A673 (cell line): ENCODE measurements around the gene CCL17. TPM values are rescaled to one million over a fixed set of nuclear protein-coding genes. Genes with fewer than 3 reads are reported as not detected.

ENCODE experiments used
- BruUV-seq: library from RNA; stranded (reverse); fragments of 400-500 nt; replicated peaks from 2 replicates; lab custom pipeline; 2021; lab: Mats Ljungman, UMichigan
- CTCF ChIA-PET: fragments of 300-600 bp; sonication (Branson Sonifier 250); formaldehyde crosslinking; loops from one replicate; lab custom pipeline; 2022; ENCODE audit warnings: antibody characterized with exemption; lab: Charles Lee
- POLR2A ChIA-PET: fragments of 300-600 bp; sonication (Branson Sonifier 250); formaldehyde crosslinking; loops from one replicate; lab custom pipeline; 2022; ENCODE audit warnings: antibody characterized with exemption; ENCODE audit not compliant: low non-redundant PET; lab: Charles Lee
- DNase-seq: peaks from one replicate; pipeline ENCODE4 v3.0.0-alpha.2; 2015; ENCODE audit warnings: low spot score
- H3K27ac ChIP-seq: fragments of 200-600 bp; sonication (generic); 2 replicates; pipeline ENCODE4 v1.5.1; 2016; ENCODE audit warnings: mixed run types, low read depth, mild to moderate bottlenecking, mixed read lengths, antibody characterized with exemption, low read length; ENCODE audit not compliant: poor library complexity, severe bottlenecking
- H3K27me3 ChIP-seq: fragments of 200-600 bp; sonication (generic); replicated peaks from 2 replicates; pipeline ENCODE4 v1.6.1; 2017; ENCODE audit warnings: mixed run types, low read depth, mild to moderate bottlenecking, mixed read lengths, antibody characterized with exemption, low read length; ENCODE audit not compliant: insufficient read depth, poor library complexity
- H3K36me3 ChIP-seq: fragments of 200-600 bp; sonication (generic); 2 replicates; pipeline ENCODE4 v1.6.1; 2016; ENCODE audit warnings: mixed run types, mild to moderate bottlenecking, mixed read lengths, antibody characterized with exemption, low read length; ENCODE audit not compliant: insufficient read depth, poor library complexity, severe bottlenecking
- H3K4me1 ChIP-seq: fragments of 200-600 bp; sonication (generic); 2 replicates; pipeline ENCODE4 v1.6.1; 2017; ENCODE audit warnings: mixed run types, mild to moderate bottlenecking, mixed read lengths, antibody characterized with exemption, low read length; ENCODE audit not compliant: insufficient read depth, poor library complexity, severe bottlenecking
- H3K4me3 ChIP-seq: fragments of 200-600 bp; sonication (generic); 2 replicates; pipeline ENCODE4 v1.5.1; 2016; ENCODE audit warnings: low read depth, mixed run types, mild to moderate bottlenecking, mixed read lengths, low read length; ENCODE audit not compliant: poor library complexity, severe bottlenecking
- H3K9me3 ChIP-seq: fragments of 200-600 bp; sonication (generic); 2 replicates; pipeline ENCODE4 v1.6.1; 2016; ENCODE audit warnings: mixed run types, low read depth, mild to moderate bottlenecking, mixed read lengths, antibody characterized with exemption, low read length; ENCODE audit not compliant: poor library complexity, severe bottlenecking
- CTCF ChIP-seq: fragments of 300-800, 200-600 bp; sonication (generic); conservative IDR thresholded peaks from 2 replicates; pipeline ENCODE4 v1.5.1; 2017; ENCODE audit warnings: low read depth, mild to moderate bottlenecking, antibody characterized with exemption, low read length, moderate library complexity, mixed read lengths
- EZH2 ChIP-seq: fragments of 200-600 bp; sonication (generic); IDR thresholded peaks from 2 replicates; pipeline ENCODE4 v1.6.1; 2017; ENCODE audit warnings: borderline replicate concordance, low read depth, mild to moderate bottlenecking, mixed read lengths, antibody characterized with exemption, low read length; ENCODE audit not compliant: poor library complexity, severe bottlenecking
- intact Hi-C: fragments of 100-400 bp; cut with micrococcal nuclease; formaldehyde crosslinking; loops from one replicate; pipeline ENCODE4 v1.10.0; 2022; ENCODE audit not compliant: unreplicated experiment
- total RNA-seq: library from RNA; stranded (reverse); gene quantifications from 2 replicates; pipeline ENCODE4 v1.2.3, GENCODE V29; 2021

CCL17 gene
- total RNA-seq, 1 experiment from 2014 or later = not detected

DNA sequence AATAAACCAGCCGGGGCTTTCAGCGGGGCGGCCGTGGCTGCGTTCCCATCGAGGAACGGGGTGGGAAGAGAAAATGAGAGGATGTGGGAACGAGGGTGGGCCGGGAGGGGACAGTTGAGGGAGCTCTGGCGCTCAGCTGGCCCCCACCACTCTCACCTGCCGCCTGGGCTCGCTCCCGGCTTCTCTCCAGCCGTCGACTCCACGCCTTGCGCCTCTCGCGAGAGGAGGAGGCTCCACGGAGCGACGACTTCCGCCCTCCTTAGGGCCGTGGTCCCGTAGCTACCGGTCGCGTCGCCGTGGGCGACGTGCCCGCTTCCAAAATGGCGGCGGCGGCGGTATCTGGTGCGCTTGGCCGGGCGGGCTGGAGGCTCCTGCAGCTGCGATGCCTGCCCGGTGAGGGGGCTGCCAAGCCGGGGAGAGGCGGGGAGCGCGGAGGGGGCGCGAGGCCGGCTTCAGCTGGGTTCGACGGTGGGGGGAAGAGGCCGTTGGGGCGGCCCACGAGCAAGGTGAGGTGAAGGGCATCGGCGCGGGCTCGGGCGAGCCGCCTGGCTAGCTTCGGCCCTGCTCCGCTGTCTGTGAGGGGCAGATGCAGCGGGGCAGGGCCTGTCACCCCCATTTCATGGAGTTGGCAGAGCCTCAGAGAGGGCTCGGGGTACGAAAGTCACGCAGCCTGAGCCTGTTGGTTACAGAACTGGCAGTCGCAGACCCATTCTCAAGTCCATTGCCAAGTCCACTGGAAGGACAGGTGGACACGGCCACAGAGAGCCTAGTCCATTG, 42.8 kb downstream of the CCL17 start, which contains the start of the genes CIAPIN1 and COQ9:
TSS of gene CIAPIN1 (minus strand) at position 200 of the 777 bp plus-strand sequence. CDS start 6,457 bp downstream, outside the sequence.
TSS of gene COQ9 (plus strand) at position 294 of the 777 bp plus-strand sequence. CDS start at position 321, 27 bp downstream.
- ChIA-PET CTCF (interaction anchor here (0.7 to 1.7 kb wide), 3 partner anchors 12 to 72 kb away, joined by 3 to 7 read pairs (median 6); partner anchors contain the start of gene POLR2C), POLR2A (interaction anchor here (0.5 to 0.9 kb wide), 2 partner anchors 58 to 517 kb away, joined by 4 to 15 read pairs; no protein-coding TSS in a partner anchor)
- TF ChIP-seq EZH2 (no peak), CTCF (no peak)
- intact Hi-C loops = no loop called here
- Histone ChIP-seq H3K4me1 (no peaks in the 10 kb centered on the region), H3K27ac (peak within 1 kb of the TSS; percentile 97), H3K4me3 (peak within 1 kb of the TSS; percentile 94), H3K9me3 (no peaks in the 10 kb centered on the region), H3K27me3 (no peaks in the 10 kb centered on the region), H3K36me3 (peaks cover 16% of the 10 kb centered on the region)
- DNase-seq = peak; percentile 97
- TSS peak; percentile 57 for BruUV-seq

- Histone ChIP-seq H3K27me3 (no peaks in the 10 kb centered on the region), H3K4me1 (no peaks in the 10 kb centered on the region), H3K36me3 (peaks cover 49% of the 10 kb centered on the region), H3K9me3 (no peaks in the 10 kb centered on the region), H3K4me3 (no peak overlapping the region), H3K27ac (no peak overlapping the region)
- TF ChIP-seq EZH2 = no peak
- TF ChIP-seq CTCF = no peak
- no peak for DNase-seq
- BruUV-seq = no TSS peak
- POLR2A ChIA-PET = no interaction called here
- CTCF ChIA-PET = no interaction called here
- intact Hi-C loops = no loop called here
Measured at GRCh38 chr16:57452021-57452420, 47.5 kb downstream of the CCL17 start.

GRCh38 chr16:57462209-57462977, 57.8 kb downstream of the CCL17 start, which contains the start of gene POLR2C:
TSS of gene POLR2C (plus strand) at chr16:57462679. CDS start at chr16:57462725, 46 bp downstream.
- ChIA-PET CTCF (interaction anchor here (0.6 to 1.2 kb wide), 5 partner anchors 11 to 75 kb away, joined by 3 to 6 read pairs (median 5); partner anchors contain the start of genes CIAPIN1 and COQ9), POLR2A (no interaction called here)
- Histone ChIP-seq H3K4me1 (no peaks in the 10 kb centered on the region), H3K4me3 (peak within 1 kb of the TSS; percentile 93), H3K27me3 (no peaks in the 10 kb centered on the region), H3K27ac (peak within 1 kb of the TSS; percentile 73), H3K36me3 (peaks cover 63% of the 10 kb centered on the region), H3K9me3 (no peaks in the 10 kb centered on the region)
- BruUV-seq = no TSS peak
- intact Hi-C loops = loop anchor here (2.0 kb wide), 1 partner anchor 56 kb away; no protein-coding TSS in a partner anchor
- DNase-seq = peak; percentile 92
- TF ChIP-seq EZH2 (no peak), CTCF (peak; percentile 98)
